Tibial nerve (tissue), 4 donors: Measurements from ENCODE around the gene SLC25A33. TPM values are rescaled to one million over a fixed set of nuclear protein-coding genes. Genes with fewer than 3 reads are reported as not detected.

Source experiments
- DNase-seq, 2 donors: peaks; one replicate each; pipeline ENCODE4 v3.0.0-alpha.2; 2019; ENCODE audit warnings: low spot score in 2 of 2
- H3K27ac ChIP-seq, 4 donors: fragments of 200-600 bp; sonication (generic) in 3 of 4; one replicate each; pipeline ENCODE4 v1.5.1; 2017 to 2019; ENCODE audit warnings: mild to moderate bottlenecking in 1 of 4
- H3K27me3 ChIP-seq, 2 donors: fragments of 200-600 bp; sonication (generic) in 1 of 2; one replicate each; pipeline versions ENCODE4 v1.5.1 to v1.6.0; 2017 to 2019
- H3K36me3 ChIP-seq, 3 donors: fragments of 200-600 bp; sonication (generic); one replicate each; pipeline ENCODE4 v1.5.1; 2018 to 2019
- H3K4me1 ChIP-seq, 4 donors: fragments of 200-600 bp; sonication (generic) in 3 of 4; one replicate each; pipeline ENCODE4 v1.5.1; 2017 to 2019
- H3K4me3 ChIP-seq, 4 donors: fragments of 200-600 bp; sonication (generic) in 3 of 4; one replicate each; pipeline ENCODE4 v1.5.1; 2017 to 2019; ENCODE audit warnings: mild to moderate bottlenecking in 1 of 4, moderate library complexity in 1 of 4
- H3K9me3 ChIP-seq, 4 donors: fragments of 200-600 bp; sonication (generic) in 3 of 4; one replicate each; pipeline ENCODE4 v1.5.1; 2017 to 2019
- CTCF ChIP-seq, 5 experiments: fragments of 200-600 bp in 3 of 5; fragments of 450-650 bp in 2 of 5; sonication (generic) in 3 of 5; IDR thresholded peaks; one replicate each; pipeline ENCODE4 v1.5.1; 2016 to 2019; ENCODE audit warnings: antibody characterized with exemption in 5 of 5, mild to moderate bottlenecking in 3 of 5, moderate library complexity in 2 of 5
- EP300 ChIP-seq, 2 donors: sonication (generic); formaldehyde crosslinking; IDR thresholded peaks; one replicate each; pipeline ENCODE4 v1.6.1; 2017; ENCODE audit warnings: antibody characterized with exemption in 2 of 2, mild to moderate bottlenecking in 1 of 2
- POLR2A ChIP-seq, 2 donors: fragments of 450-650 bp; IDR thresholded peaks; one replicate each; pipeline ENCODE4 v1.6.1; 2017; ENCODE audit warnings: antibody characterized with exemption in 2 of 2, mild to moderate bottlenecking in 2 of 2, moderate library complexity in 2 of 2
- whole genome bisulfite sequencing, 2 donors: methylation state at CpG; one replicate each; pipeline ENCODE4 v1.1.5; 2018; 5-methylcytosine and 5-hydroxymethylcytosine counted together
- total RNA-seq, 4 donors: library from RNA; depleted of rRNA; stranded (reverse); fragments of >200 nt; gene quantifications; one replicate each; pipeline ENCODE4 v1.1.0, GENCODE V29; 2016

The SLC25A33 gene
- total RNA-seq, 4 donors from 2014 or later = 5.4 to 10.2 (median 6.8) TPM

- 6 to 8% methylated on average over 31 to 49 of the region's 61 CpGs for WGBS, 2 donors
- Histone ChIP-seq H3K36me3 (no peaks in the 10 kb centered on the region), H3K27ac (peak overlapping the region; percentile 90 to 93 (median 92)), H3K4me3 (peak overlapping the region; percentile 68 to 89 (median 74)), H3K9me3 (no peaks in the 10 kb centered on the region), H3K4me1 (peaks cover 0 to 29% (median 10%) of the 10 kb centered on the region in 4 donors), H3K27me3 (no peaks in the 10 kb centered on the region)
- peak in 1 of 2 donors; percentile 21 for DNase-seq
- peak in 1 of 2 donors; percentile 32 for TF ChIP-seq EP300 (IDR thresholded peaks at IDR 0.05)
- TF ChIP-seq POLR2A (IDR thresholded peaks at IDR 0.05) = no peak
Measured at GRCh38 chr1:9539829-9540550, 725 bp downstream of the SLC25A33 start.

- Histone ChIP-seq H3K27ac (peak overlapping the region in 1 of 4 donors; percentile 56), H3K4me3 (no peak overlapping the region), H3K9me3 (no peaks in the 10 kb centered on the region), H3K4me1 (peaks cover 0 to 29% (median 10%) of the 10 kb centered on the region in 4 donors), H3K36me3 (no peaks in the 10 kb centered on the region), H3K27me3 (no peaks in the 10 kb centered on the region)
- no peak for TF ChIP-seq EP300 (IDR thresholded peaks at IDR 0.05)
- no peak for TF ChIP-seq POLR2A (IDR thresholded peaks at IDR 0.05)
- TF ChIP-seq CTCF (IDR thresholded peaks at IDR 0.05) = no peak
- WGBS, 2 donors = 6 to 9% methylated on average over 3 of the region's 3 CpGs
- DNase-seq = no peak
Measured at GRCh38 chr1:9542430-9542829, 3.2 kb downstream of the SLC25A33 start.

- H3K9me3 ChIP-seq = no peaks in the 10 kb centered on the region
- H3K4me1 ChIP-seq = peaks cover 0 to 22% (median 9%) of the 10 kb centered on the region in 4 donors
- no peak overlapping the region for H3K27ac ChIP-seq
- TF ChIP-seq POLR2A (IDR thresholded peaks at IDR 0.05) (no peak), EP300 (IDR thresholded peaks at IDR 0.05) (no peak), CTCF (IDR thresholded peaks at IDR 0.05) (no peak)
- H3K36me3 ChIP-seq = no peaks in the 10 kb centered on the region
- DNase-seq = no peak
- no peak overlapping the region for H3K4me3 ChIP-seq
- no peaks in the 10 kb centered on the region for H3K27me3 ChIP-seq
- 71 to 78% methylated on average over 3 of the region's 3 CpGs for WGBS, 2 donors
Measured at GRCh38 chr1:9544926-9545325, 5.7 kb downstream of the SLC25A33 start.

DNA sequence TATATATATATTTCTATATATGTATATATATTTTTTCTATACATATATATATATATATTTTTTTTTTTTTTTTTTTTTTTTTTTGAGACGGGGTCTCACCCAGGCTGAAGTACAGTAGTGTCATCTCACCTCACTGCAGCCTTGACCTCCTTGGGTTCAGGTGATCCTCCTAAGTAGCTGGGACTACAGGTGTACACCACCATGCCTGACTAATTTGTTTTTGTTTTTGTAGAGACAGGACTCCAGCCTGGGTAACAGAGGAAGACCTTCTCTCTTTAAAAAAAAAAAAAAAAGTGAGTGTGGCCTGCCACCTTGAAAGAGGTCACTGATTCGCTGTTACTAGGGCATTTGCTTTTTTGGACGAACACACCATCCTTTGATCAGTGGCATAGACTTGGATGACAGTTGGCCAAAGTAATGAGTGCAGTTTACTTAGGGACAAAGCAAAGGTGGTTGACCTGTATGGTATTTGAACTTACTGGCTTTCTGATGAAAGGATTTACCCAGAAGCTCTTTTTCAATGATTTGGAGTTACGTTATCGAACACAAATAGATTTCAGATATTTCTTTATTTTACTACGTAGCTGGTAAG is 10.8 kb downstream of the SLC25A33 start:
- DNase-seq = no peak
- TF ChIP-seq POLR2A (IDR thresholded peaks at IDR 0.05) (no peak), EP300 (IDR thresholded peaks at IDR 0.05) (no peak), CTCF (IDR thresholded peaks at IDR 0.05) (no peak)
- WGBS, 2 donors = 94% methylated on average over 6 of the region's 6 CpGs
- no peaks in the 10 kb centered on the region for H3K27me3 ChIP-seq
- no peaks in the 10 kb centered on the region for H3K9me3 ChIP-seq
- H3K27ac ChIP-seq = no peak overlapping the region
- no peak overlapping the region for H3K4me3 ChIP-seq
- no peaks in the 10 kb centered on the region for H3K4me1 ChIP-seq
- peaks cover 0 to 14% (median 0%) of the 10 kb centered on the region in 3 donors for H3K36me3 ChIP-seq

GRCh38 chr1:9551984-9552383 is 12.7 kb downstream of the SLC25A33 start:
- WGBS, 2 donors = 49 to 83% methylated on average over 1 of the region's 1 CpG
- H3K4me3 ChIP-seq = no peak overlapping the region

DNA sequence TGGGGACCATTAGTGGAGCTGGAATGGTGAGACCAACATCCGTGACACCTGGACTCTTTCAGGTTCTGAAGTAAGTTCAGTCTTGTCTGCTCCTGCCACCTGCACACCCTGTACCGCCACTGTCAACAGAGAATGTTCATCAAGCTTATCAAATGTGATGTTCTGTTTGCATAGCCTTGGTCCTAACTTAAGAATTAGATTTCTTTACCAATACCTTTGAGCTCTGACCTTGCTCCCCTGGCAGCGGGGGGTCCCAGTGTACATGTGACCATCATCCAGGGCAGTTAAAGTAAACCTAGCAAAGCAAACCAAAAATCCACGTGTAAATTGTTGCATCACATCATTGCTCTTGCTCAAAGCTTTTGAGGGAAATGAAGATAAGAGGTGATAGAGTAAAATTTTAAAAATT is 14.5 kb downstream of the SLC25A33 start:
- DNase-seq = no peak
- H3K27ac ChIP-seq = no peak overlapping the region
- WGBS, 2 donors = 89% methylated on average over 4 of the region's 4 CpGs
- no peaks in the 10 kb centered on the region for H3K27me3 ChIP-seq
- H3K36me3 ChIP-seq = peaks cover 0 to 49% (median 0%) of the 10 kb centered on the region in 3 donors
- H3K4me3 ChIP-seq = no peak overlapping the region
- TF ChIP-seq POLR2A (IDR thresholded peaks at IDR 0.05) (no peak), CTCF (IDR thresholded peaks at IDR 0.05) (no peak), EP300 (IDR thresholded peaks at IDR 0.05) (no peak)
- H3K9me3 ChIP-seq = no peaks in the 10 kb centered on the region
- H3K4me1 ChIP-seq = no peaks in the 10 kb centered on the region

More at GRCh38 chr1:9551984-9552383, 12.7 kb downstream of the SLC25A33 start:
- Histone ChIP-seq H3K4me1 (no peaks in the 10 kb centered on the region), H3K27me3 (no peaks in the 10 kb centered on the region), H3K36me3 (peaks cover 0 to 33% (median 0%) of the 10 kb centered on the region in 3 donors), H3K27ac (no peak overlapping the region), H3K9me3 (no peaks in the 10 kb centered on the region)
- no peak for DNase-seq
- TF ChIP-seq POLR2A (IDR thresholded peaks at IDR 0.05) = no peak
